Esophagus muscularis mucosa (tissue), 4 donors: ENCODE measurements around the gene CHCHD3.

ENCODE experiments used
- CTCF ChIP-seq, 3 experiments: fragments of 200-600 bp in 2 of 3; fragments of 450-650 bp in 1 of 3; sonication (generic) in 2 of 3; IDR thresholded peaks; one replicate each; pipeline ENCODE4 v1.5.1; 2017 to 2019; ENCODE audit warnings: antibody characterized with exemption in 3 of 3, mild to moderate bottlenecking in 2 of 3, moderate library complexity in 1 of 3
- EP300 ChIP-seq: sonication (generic); formaldehyde crosslinking; IDR thresholded peaks from one replicate; pipeline ENCODE4 v1.6.1; 2017; ENCODE audit warnings: antibody characterized with exemption
- POLR2A ChIP-seq: fragments of 450-650 bp; IDR thresholded peaks from one replicate; pipeline ENCODE4 v1.6.1; 2017; ENCODE audit warnings: antibody characterized with exemption, moderate library complexity, mild to moderate bottlenecking, low read depth
- POLR2AphosphoS5 ChIP-seq, 2 donors: sonication (generic); formaldehyde crosslinking; IDR thresholded peaks; one replicate each; pipeline ENCODE4 v1.6.1; 2017; ENCODE audit warnings: antibody characterized with exemption in 2 of 2

- TF ChIP-seq CTCF (IDR thresholded peaks at IDR 0.05): no peak
- no peak for TF ChIP-seq POLR2AphosphoS5 (IDR thresholded peaks at IDR 0.05)
- no peak for TF ChIP-seq EP300
- TF ChIP-seq POLR2A: no peak
Observed at GRCh38 chr7:132941428-132941827, 140.5 kb downstream of the CHCHD3 start.
